Activated CD4-positive, alpha-beta T cell treated with anti-CD3 and anti-CD28 coated beads, Interleukin-2, Interleukin-6, amounts not matched to agents 100 ng/mL and 50 ng/mL, durations not matched to agents 16 hours and 8 hours (primary cell): ENCODE measurements around the gene TYW3.
"Not testable (repeated sequence)": the region's sequence is repeated elsewhere in the genome, so short reads cannot be mapped to it uniquely, and the experiment has no call there.

Source experiments
- DNase-seq: peaks from one replicate; pipeline ENCODE4 v3.0.0-alpha.2; 2020

TYW3 gene

GRCh38 chr1:74732071-74732946 lies 643 bp upstream of the TYW3 start:
- DNase-seq = not testable (repeated sequence)

GRCh38 chr1:74733604-74734484 lies 892 bp downstream of the TYW3 start:
- peak; percentile 83 for DNase-seq

GRCh38 chr1:74737333-74737732 lies 4.4 kb downstream of the TYW3 start:
- DNase-seq = no peak

- not testable (repeated sequence) for DNase-seq
Observed at GRCh38 chr1:74740307-74740980, 7.5 kb downstream of the TYW3 start.

GRCh38 chr1:74745247-74745646 lies 12.3 kb downstream of the TYW3 start:
- not testable (repeated sequence) for DNase-seq

- no peak for DNase-seq
Observed at GRCh38 chr1:74748960-74749359, 16.0 kb downstream of the TYW3 start.

- DNase-seq = no peak
Observed at GRCh38 chr1:74753104-74753503, 20.2 kb downstream of the TYW3 start.

GRCh38 chr1:74755475-74755874 lies 22.5 kb downstream of the TYW3 start:
- no peak for DNase-seq

- not testable (repeated sequence) for DNase-seq
Observed at GRCh38 chr1:74756650-74757049, 23.7 kb downstream of the TYW3 start.

GRCh38 chr1:74763807-74764206 lies 30.9 kb downstream of the TYW3 start:
- peak; percentile 63 for DNase-seq

- no peak for DNase-seq
Observed at GRCh38 chr1:74766579-74766978, 33.6 kb downstream of the TYW3 start.

GRCh38 chr1:74767490-74767889 lies 34.5 kb downstream of the TYW3 start:
- DNase-seq = peak; percentile 23

- peak; percentile 53 for DNase-seq
Observed at GRCh38 chr1:74771913-74772515, 39.1 kb downstream of the TYW3 start.

GRCh38 chr1:74772945-74773344 lies 40.0 kb downstream of the TYW3 start:
- DNase-seq = no peak

GRCh38 chr1:74773582-74773981 lies 40.6 kb downstream of the TYW3 start:
- no peak for DNase-seq

- DNase-seq = no peak
Observed at GRCh38 chr1:74775735-74776134, 42.8 kb downstream of the TYW3 start.

- no peak for DNase-seq
Observed at GRCh38 chr1:74777525-74777924, 44.6 kb downstream of the TYW3 start.

- DNase-seq = no peak
Observed at GRCh38 chr1:74779750-74780149, 46.8 kb downstream of the TYW3 start.

- no peak for DNase-seq
Observed at GRCh38 chr1:74780594-74780993, 47.6 kb downstream of the TYW3 start.

- no peak for DNase-seq
Observed at GRCh38 chr1:74785944-74786343, 53.0 kb downstream of the TYW3 start.

- no peak for DNase-seq
Observed at GRCh38 chr1:74790453-74790852, 57.5 kb downstream of the TYW3 start.

GRCh38 chr1:74791491-74791890 lies 58.5 kb downstream of the TYW3 start:
- DNase-seq = no peak
